Karpas-422 (cell line): ENCODE measurements around the gene DLEC1. TPM values are rescaled to one million over a fixed set of nuclear protein-coding genes. Genes with fewer than 3 reads are reported as not detected.
A peak's percentile ranks its signal among the peaks of the same experiment; 100 is the strongest.
"Not testable (repeated sequence)": the region's sequence is repeated elsewhere in the genome, so short reads cannot be mapped to it uniquely, and the experiment has no call there.

ENCODE experiments used
- DNase-seq: peaks from one replicate; pipeline ENCODE4 v3.0.0-alpha.2; 2015
- H2AFZ ChIP-seq: fragments of 200-600 bp; sonication (generic); 2 replicates; pipeline ENCODE4 v1.6.1; 2014; ENCODE audit warnings: antibody characterized with exemption, low read length, mixed read lengths
- H3K27ac ChIP-seq: fragments of 200-600 bp; sonication (generic); 2 replicates; pipeline ENCODE4 v1.5.1; 2014; ENCODE audit warnings: mild to moderate bottlenecking, low read length, moderate library complexity
- H3K27me3 ChIP-seq: fragments of 200-600 bp; sonication (generic); 2 replicates; pipeline ENCODE4 v1.6.1; 2014; ENCODE audit warnings: low read length, mixed read lengths
- H3K36me3 ChIP-seq: fragments of 200-600 bp; sonication (generic); 2 replicates; pipeline ENCODE4 v1.6.1; 2014; ENCODE audit warnings: low read length, mixed read lengths; ENCODE audit not compliant: insufficient read depth
- H3K4me1 ChIP-seq: fragments of 200-600 bp; sonication (generic); 2 replicates; pipeline ENCODE4 v1.6.1; 2014; ENCODE audit warnings: mild to moderate bottlenecking, low read length, mixed read lengths
- H3K4me2 ChIP-seq: fragments of 200-600 bp; sonication (generic); 2 replicates; pipeline ENCODE4 v1.6.1; 2014; ENCODE audit warnings: low read length, low read depth, mild to moderate bottlenecking; ENCODE audit not compliant: poor library complexity, severe bottlenecking
- H3K4me3 ChIP-seq: fragments of 200-600 bp; sonication (generic); 2 replicates; pipeline ENCODE4 v1.5.1; 2014; ENCODE audit warnings: mild to moderate bottlenecking, antibody characterized with exemption, low read length, mixed read lengths
- H3K79me2 ChIP-seq: fragments of 200-600 bp; sonication (generic); 2 replicates; pipeline ENCODE4 v1.6.1; 2014; ENCODE audit warnings: mild to moderate bottlenecking, low read length, mixed read lengths
- H3K9ac ChIP-seq: fragments of 200-600 bp; sonication (generic); 2 replicates; pipeline ENCODE4 v1.6.0; 2014; ENCODE audit warnings: low read length
- H3K9me2 ChIP-seq: fragments of 200-600 bp; sonication (generic), shearing (Covaris generic); replicated peaks from 2 replicates; pipeline ENCODE4 v1.6.0; 2014; ENCODE audit warnings: mild to moderate bottlenecking, low read length, moderate library complexity; ENCODE audit not compliant: insufficient read depth
- H3K9me3 ChIP-seq: fragments of 300-700, 200-600 bp; sonication (generic); 2 replicates; pipeline ENCODE4 v1.6.1; 2014; ENCODE audit warnings: low read length, mixed read lengths
- H4K20me1 ChIP-seq: fragments of 200-600 bp; sonication (generic); 2 replicates; pipeline ENCODE4 v1.6.1; 2014; ENCODE audit warnings: mild to moderate bottlenecking, antibody characterized with exemption, low read length, low read depth; ENCODE audit not compliant: insufficient read depth
- total RNA-seq: library from RNA; depleted of rRNA; stranded (reverse); fragments of >200 nt; shearing (Covaris generic); gene quantifications from 2 replicates; pipeline ENCODE4 v1.2.3, GENCODE V29; 2014; ENCODE audit warnings: low replicate concordance

DLEC1 gene
- total RNA-seq, 1 experiment from 2014 or later: not detected

- H3K9me3 ChIP-seq, H3K27ac ChIP-seq, DNase-seq, H3K9me2 ChIP-seq, H3K4me3 ChIP-seq, H3K9ac ChIP-seq, H3K4me2 ChIP-seq, H4K20me1 ChIP-seq, H3K27me3 ChIP-seq, H2AFZ ChIP-seq, H3K79me2 ChIP-seq, H3K36me3 ChIP-seq, H3K4me1 ChIP-seq: not testable (repeated sequence)
Measured at GRCh38 chr3:38033586-38033985, 5.4 kb upstream of the DLEC1 start.

- H3K36me3 ChIP-seq, H3K4me1 ChIP-seq, H3K4me2 ChIP-seq, H3K79me2 ChIP-seq, H3K9me2 ChIP-seq, H3K27ac ChIP-seq, DNase-seq, H3K4me3 ChIP-seq, H2AFZ ChIP-seq, H3K27me3 ChIP-seq, H3K9ac ChIP-seq, H4K20me1 ChIP-seq, H3K9me3 ChIP-seq: not testable (repeated sequence)
Measured at GRCh38 chr3:38034335-38034734, 4.7 kb upstream of the DLEC1 start.

GRCh38 chr3:38036286-38036685 lies 2.7 kb upstream of the DLEC1 start:
- Histone ChIP-seq H3K4me1 (peaks cover 11% of the 10 kb centered on the region), H3K9me2 (no peaks in the 10 kb centered on the region), H3K79me2 (no peaks in the 10 kb centered on the region), H3K9me3 (no peaks in the 10 kb centered on the region), H3K9ac (no peak overlapping the region), H3K27me3 (no peaks in the 10 kb centered on the region), H3K36me3 (no peaks in the 10 kb centered on the region), H3K4me3 (no peak overlapping the region), H4K20me1 (0 out of 2 replicates have a peak, but pooled peaks cover 3% of the 10 kb centered on the region), H3K27ac (no peak overlapping the region), H3K4me2 (no peak overlapping the region), H2AFZ (no peak overlapping the region)
- no peak for DNase-seq

- peaks cover 11% of the 10 kb centered on the region for H3K4me1 ChIP-seq
- no peaks in the 10 kb centered on the region for H3K79me2 ChIP-seq
- H2AFZ ChIP-seq: no peak overlapping the region
- no peaks in the 10 kb centered on the region for H3K27me3 ChIP-seq
- no peak overlapping the region for H3K27ac ChIP-seq
- H3K9me2 ChIP-seq: no peaks in the 10 kb centered on the region
- no peak for DNase-seq
- no peaks in the 10 kb centered on the region for H3K36me3 ChIP-seq
- no peaks in the 10 kb centered on the region for H3K9me3 ChIP-seq
- 0 out of 2 replicates have a peak, but pooled peaks cover 3% of the 10 kb centered on the region for H4K20me1 ChIP-seq
- no peak overlapping the region for H3K9ac ChIP-seq
- no peak overlapping the region for H3K4me3 ChIP-seq
- H3K4me2 ChIP-seq: no peak overlapping the region
Measured at GRCh38 chr3:38036906-38037305, 2.1 kb upstream of the DLEC1 start.

- Histone ChIP-seq H2AFZ (peak overlapping the region; percentile 70; the same call in 1 of the 2 replicates), H3K4me1 (peaks cover 11% of the 10 kb centered on the region), H3K27me3 (no peaks in the 10 kb centered on the region), H3K79me2 (no peaks in the 10 kb centered on the region), H3K36me3 (no peaks in the 10 kb centered on the region), H3K27ac (no peak overlapping the region), H3K9me3 (no peaks in the 10 kb centered on the region), H4K20me1 (no peaks in the 10 kb centered on the region), H3K9me2 (no peaks in the 10 kb centered on the region), H3K4me3 (peak overlapping the region; percentile 49; the same call in 1 of the 2 replicates), H3K4me2 (peak overlapping the region; percentile 54), H3K9ac (peak overlapping the region; percentile 17; the same call in 1 of the 2 replicates)
- DNase-seq: no peak
Measured at GRCh38 chr3:38038447-38038911, 529 bp upstream of the DLEC1 start.

GRCh38 chr3:38039899-38040261 lies 872 bp downstream of the DLEC1 start:
- Histone ChIP-seq H3K4me3 (peak overlapping the region; percentile 49; the same call in 1 of the 2 replicates), H3K9ac (no peak overlapping the region), H3K36me3 (no peaks in the 10 kb centered on the region), H3K9me2 (no peaks in the 10 kb centered on the region), H3K4me1 (peaks cover 11% of the 10 kb centered on the region), H3K4me2 (peak overlapping the region; percentile 54), H3K79me2 (no peaks in the 10 kb centered on the region), H2AFZ (no peak overlapping the region), H3K27ac (no peak overlapping the region), H3K9me3 (no peaks in the 10 kb centered on the region), H4K20me1 (no peaks in the 10 kb centered on the region), H3K27me3 (no peaks in the 10 kb centered on the region)
- DNase-seq: peak; percentile 47

GRCh38 chr3:38040401-38040800 lies 1.4 kb downstream of the DLEC1 start:
- Histone ChIP-seq H3K27ac (no peak overlapping the region), H3K9me3 (no peaks in the 10 kb centered on the region)

GRCh38 chr3:38043486-38043885 lies 4.5 kb downstream of the DLEC1 start:
- H4K20me1 ChIP-seq: no peaks in the 10 kb centered on the region
- no peaks in the 10 kb centered on the region for H3K9me2 ChIP-seq
- H2AFZ ChIP-seq: no peak overlapping the region

More at GRCh38 chr3:38040401-38040800, 1.4 kb downstream of the DLEC1 start:
- H3K4me1 ChIP-seq: peaks cover 11% of the 10 kb centered on the region
- no peak overlapping the region for H2AFZ ChIP-seq
- no peaks in the 10 kb centered on the region for H3K9me2 ChIP-seq
- no peaks in the 10 kb centered on the region for H4K20me1 ChIP-seq
- H3K79me2 ChIP-seq: no peaks in the 10 kb centered on the region
- no peak overlapping the region for H3K4me2 ChIP-seq
- no peak overlapping the region for H3K9ac ChIP-seq
- no peak overlapping the region for H3K4me3 ChIP-seq
- H3K27me3 ChIP-seq: no peaks in the 10 kb centered on the region
- no peaks in the 10 kb centered on the region for H3K36me3 ChIP-seq
- DNase-seq: no peak

GRCh38 chr3:38046027-38046426 lies 7.0 kb downstream of the DLEC1 start:
- H2AFZ ChIP-seq: no peak overlapping the region
- no peaks in the 10 kb centered on the region for H3K36me3 ChIP-seq
- no peak for DNase-seq
- no peaks in the 10 kb centered on the region for H4K20me1 ChIP-seq
- H3K4me2 ChIP-seq: no peak overlapping the region
- no peak overlapping the region for H3K4me3 ChIP-seq
- no peaks in the 10 kb centered on the region for H3K9me3 ChIP-seq
- H3K27ac ChIP-seq: no peak overlapping the region
- peaks cover 4% of the 10 kb centered on the region for H3K4me1 ChIP-seq
- H3K9ac ChIP-seq: no peak overlapping the region
- no peaks in the 10 kb centered on the region for H3K79me2 ChIP-seq
- no peaks in the 10 kb centered on the region for H3K9me2 ChIP-seq
- H3K27me3 ChIP-seq: no peaks in the 10 kb centered on the region

More at GRCh38 chr3:38043486-38043885, 4.5 kb downstream of the DLEC1 start:
- H3K4me2 ChIP-seq: no peak overlapping the region
- no peaks in the 10 kb centered on the region for H3K27me3 ChIP-seq
- H3K36me3 ChIP-seq: no peaks in the 10 kb centered on the region
- H3K79me2 ChIP-seq: no peaks in the 10 kb centered on the region
- no peaks in the 10 kb centered on the region for H3K9me3 ChIP-seq
- no peak overlapping the region for H3K4me3 ChIP-seq
- no peak overlapping the region for H3K27ac ChIP-seq
- no peak overlapping the region for H3K9ac ChIP-seq
- no peak for DNase-seq
- H3K4me1 ChIP-seq: peaks cover 14% of the 10 kb centered on the region
